Measurements from ENCODE around the gene DNAH11. TPM values are rescaled to one million over a fixed set of nuclear protein-coding genes. Genes with fewer than 3 reads are reported as not detected.
"Not testable (repeated sequence)": the region's sequence is repeated elsewhere in the genome, so short reads cannot be mapped to it uniquely, and the experiment has no call there.

DNAH11 gene
- total RNA-seq, 4 donors from 2014 or later, result 0.35 to 19.0 (median 3.2) TPM

DNA sequence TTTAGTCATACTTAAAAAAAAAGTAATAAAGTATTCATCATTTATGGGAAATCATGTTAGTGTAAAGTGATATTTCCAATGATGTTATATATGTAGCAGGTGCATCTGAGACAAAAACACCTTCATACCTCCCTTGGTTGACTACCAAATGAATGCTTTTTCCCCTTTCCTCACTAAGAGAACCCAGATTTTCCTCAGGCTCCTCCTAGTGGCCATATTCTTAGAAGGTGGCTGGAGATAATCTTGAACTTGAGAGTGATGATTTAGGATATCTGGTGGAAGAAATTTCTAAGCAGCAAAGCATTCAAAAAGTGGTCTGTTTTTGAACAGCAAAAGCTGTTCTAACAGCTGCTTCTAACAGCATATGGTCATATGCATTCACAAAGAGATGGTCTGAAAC is 16.8 kb upstream of the DNAH11 start:
- peaks cover 0 to 6% (median 0%) of the 10 kb centered on the region in 4 donors for H3K9me3 ChIP-seq
- no peak overlapping the region for H3K27ac ChIP-seq
- no peaks in the 10 kb centered on the region for H3K27me3 ChIP-seq

GRCh38 chr7:21526448-21526847 is 16.4 kb upstream of the DNAH11 start:
- Histone ChIP-seq H3K9me3 (peaks cover 0 to 6% (median 0%) of the 10 kb centered on the region in 4 donors), H3K27me3 (no peaks in the 10 kb centered on the region), H3K27ac (no peak overlapping the region), H3K4me1 (no peaks in the 10 kb centered on the region), H3K4me3 (no peak overlapping the region), H3K36me3 (no peaks in the 10 kb centered on the region)
- DNase-seq, result no peak
- no peak for TF ChIP-seq POLR2A (IDR thresholded peaks at IDR 0.05)

More for the DNA sequence above, 16.8 kb upstream of the DNAH11 start:
- Histone ChIP-seq H3K4me1 (no peaks in the 10 kb centered on the region), H3K36me3 (no peaks in the 10 kb centered on the region), H3K4me3 (no peak overlapping the region)
- DNase-seq, result no peak
- TF ChIP-seq POLR2A (IDR thresholded peaks at IDR 0.05), result no peak
- TF ChIP-seq, protein P1, sequence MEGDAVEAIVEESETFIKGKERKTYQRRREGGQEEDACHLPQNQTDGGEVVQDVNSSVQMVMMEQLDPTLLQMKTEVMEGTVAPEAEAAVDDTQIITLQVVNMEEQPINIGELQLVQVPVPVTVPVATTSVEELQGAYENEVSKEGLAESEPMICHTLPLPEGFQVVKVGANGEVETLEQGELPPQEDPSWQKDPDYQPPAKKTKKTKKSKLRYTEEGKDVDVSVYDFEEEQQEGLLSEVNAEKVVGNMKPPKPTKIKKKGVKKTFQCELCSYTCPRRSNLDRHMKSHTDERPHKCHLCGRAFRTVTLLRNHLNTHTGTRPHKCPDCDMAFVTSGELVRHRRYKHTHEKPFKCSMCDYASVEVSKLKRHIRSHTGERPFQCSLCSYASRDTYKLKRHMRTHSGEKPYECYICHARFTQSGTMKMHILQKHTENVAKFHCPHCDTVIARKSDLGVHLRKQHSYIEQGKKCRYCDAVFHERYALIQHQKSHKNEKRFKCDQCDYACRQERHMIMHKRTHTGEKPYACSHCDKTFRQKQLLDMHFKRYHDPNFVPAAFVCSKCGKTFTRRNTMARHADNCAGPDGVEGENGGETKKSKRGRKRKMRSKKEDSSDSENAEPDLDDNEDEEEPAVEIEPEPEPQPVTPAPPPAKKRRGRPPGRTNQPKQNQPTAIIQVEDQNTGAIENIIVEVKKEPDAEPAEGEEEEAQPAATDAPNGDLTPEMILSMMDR (IDR thresholded peaks at IDR 0.05), result peak in 5 of 6 experiments; percentile 6 to 38 (median 32)

- H3K4me1 ChIP-seq, H3K9me3 ChIP-seq, H3K4me3 ChIP-seq, H3K27me3 ChIP-seq, H3K27ac ChIP-seq, H3K36me3 ChIP-seq, DNase-seq: not testable (repeated sequence)
Measured at GRCh38 chr7:21532485-21532884, 10.4 kb upstream of the DNAH11 start.

DNA sequence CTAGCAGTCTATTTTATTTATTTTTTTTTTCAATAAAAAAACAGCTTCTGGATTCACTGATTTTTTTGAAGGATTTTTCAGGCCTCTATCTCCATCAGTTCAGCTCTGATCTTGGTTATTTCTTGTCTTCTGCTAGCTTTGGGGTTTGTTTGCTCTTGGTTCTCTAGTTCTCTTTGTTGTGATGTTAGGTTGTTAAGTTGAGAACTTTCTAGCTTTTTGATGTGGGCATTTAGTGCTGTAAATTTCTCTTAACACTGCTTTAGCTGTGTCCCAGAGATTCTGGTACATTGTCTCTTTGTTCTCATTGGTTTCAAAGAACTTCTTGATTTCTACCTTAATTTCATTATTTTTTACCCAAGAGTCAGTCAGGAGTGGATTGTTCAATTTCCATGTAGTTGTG is 9.2 kb upstream of the DNAH11 start:
- DNase-seq, H3K4me3 ChIP-seq, H3K27ac ChIP-seq, H3K9me3 ChIP-seq, H3K4me1 ChIP-seq, H3K27me3 ChIP-seq, H3K36me3 ChIP-seq: not testable (repeated sequence)

GRCh38 chr7:21536445-21537118 is 6.3 kb upstream of the DNAH11 start:
- not testable (repeated sequence) for H3K4me1 ChIP-seq, H3K27me3 ChIP-seq, DNase-seq, H3K27ac ChIP-seq, H3K9me3 ChIP-seq, H3K4me3 ChIP-seq, H3K36me3 ChIP-seq

DNA sequence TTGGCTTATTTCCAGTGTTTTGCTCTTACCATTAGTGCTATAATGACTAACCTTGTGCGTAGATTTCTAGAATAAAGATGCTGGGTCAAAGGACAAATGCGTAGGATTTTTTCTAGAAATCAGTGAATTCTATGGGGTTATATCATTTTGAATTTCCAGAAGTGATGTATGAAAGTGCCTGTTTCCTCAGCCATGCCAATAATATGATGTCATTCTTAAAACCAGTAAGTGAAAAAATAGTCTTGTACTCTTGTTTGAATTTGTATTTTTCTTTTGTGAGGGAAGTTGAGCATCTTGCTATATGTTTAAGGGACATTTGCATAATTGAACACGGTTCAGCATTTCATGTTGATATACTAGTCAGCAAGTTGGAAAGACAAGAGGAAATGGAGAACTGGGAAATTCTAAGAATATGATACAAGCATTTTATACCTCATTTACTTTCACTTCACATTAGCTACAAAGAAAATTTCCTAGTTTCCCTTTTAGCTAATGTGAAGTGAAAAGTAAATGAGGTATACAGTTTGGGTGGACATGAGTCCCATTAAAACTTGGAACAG is 3.8 kb upstream of the DNAH11 start:
- Histone ChIP-seq H3K27ac (no peak overlapping the region), H3K9me3 (no peaks in the 10 kb centered on the region), H3K4me3 (no peak overlapping the region), H3K27me3 (no peaks in the 10 kb centered on the region), H3K4me1 (peaks cover 0 to 14% (median 0%) of the 10 kb centered on the region in 4 donors), H3K36me3 (no peaks in the 10 kb centered on the region)
- DNase-seq, result no peak
- TF ChIP-seq, protein P1 (IDR thresholded peaks at IDR 0.05), result no peak
- no peak for TF ChIP-seq POLR2A (IDR thresholded peaks at IDR 0.05)

DNA sequence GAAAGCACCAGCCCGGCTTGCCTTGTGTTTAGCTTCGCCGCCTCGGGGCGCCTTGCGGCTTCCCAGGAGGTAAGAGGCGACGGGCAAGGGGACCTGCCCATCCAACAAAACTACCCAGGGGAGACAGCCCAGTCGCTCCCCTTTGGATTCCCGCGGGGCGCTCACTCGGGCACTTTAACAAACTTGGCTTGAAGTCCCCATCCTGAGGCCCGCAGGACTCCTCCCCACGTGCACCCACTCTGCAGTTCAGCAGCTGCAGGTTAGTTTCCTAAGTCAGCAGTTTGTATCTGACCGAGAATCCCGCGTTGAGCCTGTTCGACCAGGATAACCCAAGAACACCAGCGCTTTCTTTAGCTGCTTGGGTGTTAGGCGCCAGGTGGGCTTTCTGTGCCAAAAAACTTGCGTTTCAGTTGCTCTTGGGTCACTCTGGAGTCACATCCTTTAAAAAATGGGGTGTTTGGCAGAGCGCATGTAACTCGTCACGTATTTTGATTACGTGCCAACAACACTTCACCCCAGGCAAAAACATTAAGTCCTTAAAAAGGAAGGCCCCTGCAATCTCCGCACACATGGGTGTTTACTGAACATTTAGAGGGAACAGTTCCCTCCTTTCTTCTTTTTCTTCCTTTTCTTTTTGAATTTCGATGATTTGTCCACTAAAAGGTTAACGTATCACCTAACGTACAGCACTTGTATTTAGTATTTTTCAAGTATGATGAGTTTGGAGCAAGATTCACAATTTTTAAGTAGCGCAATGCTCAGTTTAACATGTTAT is 876 bp downstream of the DNAH11 start:
- Histone ChIP-seq H3K4me3 (peak overlapping the region in 3 of 4 donors; percentile 24 to 56 (median 48)), H3K4me1 (peaks cover 0 to 14% (median 0%) of the 10 kb centered on the region in 4 donors), H3K27ac (peak overlapping the region in 1 of 4 donors; percentile 30), H3K36me3 (no peaks in the 10 kb centered on the region), H3K9me3 (no peaks in the 10 kb centered on the region), H3K27me3 (no peaks in the 10 kb centered on the region)
- TF ChIP-seq POLR2A (IDR thresholded peaks at IDR 0.05), result no peak
- TF ChIP-seq, protein P1 (IDR thresholded peaks at IDR 0.05), result no peak
- DNase-seq, result peak in 1 of 3 donors; percentile 49
